ENCODE data around the gene PITX3.

- TF ChIP-seq, protein P1, sequence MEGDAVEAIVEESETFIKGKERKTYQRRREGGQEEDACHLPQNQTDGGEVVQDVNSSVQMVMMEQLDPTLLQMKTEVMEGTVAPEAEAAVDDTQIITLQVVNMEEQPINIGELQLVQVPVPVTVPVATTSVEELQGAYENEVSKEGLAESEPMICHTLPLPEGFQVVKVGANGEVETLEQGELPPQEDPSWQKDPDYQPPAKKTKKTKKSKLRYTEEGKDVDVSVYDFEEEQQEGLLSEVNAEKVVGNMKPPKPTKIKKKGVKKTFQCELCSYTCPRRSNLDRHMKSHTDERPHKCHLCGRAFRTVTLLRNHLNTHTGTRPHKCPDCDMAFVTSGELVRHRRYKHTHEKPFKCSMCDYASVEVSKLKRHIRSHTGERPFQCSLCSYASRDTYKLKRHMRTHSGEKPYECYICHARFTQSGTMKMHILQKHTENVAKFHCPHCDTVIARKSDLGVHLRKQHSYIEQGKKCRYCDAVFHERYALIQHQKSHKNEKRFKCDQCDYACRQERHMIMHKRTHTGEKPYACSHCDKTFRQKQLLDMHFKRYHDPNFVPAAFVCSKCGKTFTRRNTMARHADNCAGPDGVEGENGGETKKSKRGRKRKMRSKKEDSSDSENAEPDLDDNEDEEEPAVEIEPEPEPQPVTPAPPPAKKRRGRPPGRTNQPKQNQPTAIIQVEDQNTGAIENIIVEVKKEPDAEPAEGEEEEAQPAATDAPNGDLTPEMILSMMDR (IDR thresholded peaks at IDR 0.05), result no peak
- no peak for TF ChIP-seq POLR2A (IDR thresholded peaks at IDR 0.05)
Measured at GRCh38 chr10:102268375-102268888, 27.1 kb upstream of the PITX3 start.

All from gastroesophageal sphincter (tissue), 3 donors.